ENCODE measurements around the gene SRRM2. TPM values are rescaled to one million over a fixed set of nuclear protein-coding genes. Genes with fewer than 3 reads are reported as not detected.
A peak's percentile ranks its signal among the peaks of the same experiment; 100 is the strongest.

The SRRM2 gene
- total and polyA plus RNA-seq, 9 of the 15 experiments (the other 6 are each of a cell fraction or from before 2014, with no cell fraction given): 26.7 to 563 (median 81.1) TPM

- Histone ChIP-seq H4K20me1 (replicated peaks; ENCODE audit: control insufficient read depth, insufficient read depth, low read length) (no peaks in the 10 kb centered on the region), H3K9me3 (replicated peaks; ENCODE audit: control insufficient read depth, insufficient read depth, low read depth, low read length) (no peaks in the 10 kb centered on the region), H2AFZ (ENCODE audit: low read depth, low read length) (no peak overlapping the region), H3K9ac (ENCODE audit: insufficient read depth in 1 of 2, low read depth in 2 of 2, low read length in 2 of 2) (peak overlapping the region in 1 of 2 experiments; percentile 76; a peak in 1 of 4 replicates), H3K4me1 (replicated peaks in 1 of 2; ENCODE audit: control insufficient read depth in 2 of 2, insufficient read depth in 2 of 2, low read length in 2 of 2) (peaks cover 7 to 48% of the 10 kb centered on the region in 2 experiments; a peak in 4 of 5 replicates), H3K4me2 (ENCODE audit: insufficient read depth, low read length) (no peak overlapping the region), H3K27ac (ENCODE audit: extremely low read depth, low read depth, low read length) (no peak overlapping the region), H3K9me1 (ENCODE audit: control insufficient read depth, insufficient read depth, low read length) (no peaks in the 10 kb centered on the region), H3K79me2 (ENCODE audit: control insufficient read depth, insufficient read depth, low read length) (no peaks in the 10 kb centered on the region), H3K36me3 (ENCODE audit: control insufficient read depth, insufficient read depth, low read length) (no peaks in the 10 kb centered on the region), H3K4me3 (no peak overlapping the region), H3K27me3 (ENCODE audit: control insufficient read depth in 2 of 2, insufficient read depth in 2 of 2, low read length in 2 of 2) (no peaks in the 10 kb centered on the region)
- 65% methylated on average over 11 of the region's 12 CpGs for WGBS (ENCODE audit: insufficient coverage, low coverage, missing lambda C conversion rate)
- FAIRE-seq (no peak), DNase-seq (ENCODE audit: extremely low read depth in 1 of 4, low spot score in 3 of 4) (no peak), ATAC-seq (no peak)
- ChIA-PET CTCF (ENCODE audit: low intra/inter-chr PET ratio) (no interaction called here), POLR2A (interaction anchor here (0.6 to 4.3 kb wide), 3 partner anchors 9 to 83 kb away, joined by 3 to 51 read pairs (median 8); partner anchors contain the start of gene SRRM2)
- no peak for TF ChIP-seq HDAC6 (IDR thresholded peaks at IDR 0.05; ENCODE audit: low read depth, low read length)
- TF ChIP-seq, protein P1, sequence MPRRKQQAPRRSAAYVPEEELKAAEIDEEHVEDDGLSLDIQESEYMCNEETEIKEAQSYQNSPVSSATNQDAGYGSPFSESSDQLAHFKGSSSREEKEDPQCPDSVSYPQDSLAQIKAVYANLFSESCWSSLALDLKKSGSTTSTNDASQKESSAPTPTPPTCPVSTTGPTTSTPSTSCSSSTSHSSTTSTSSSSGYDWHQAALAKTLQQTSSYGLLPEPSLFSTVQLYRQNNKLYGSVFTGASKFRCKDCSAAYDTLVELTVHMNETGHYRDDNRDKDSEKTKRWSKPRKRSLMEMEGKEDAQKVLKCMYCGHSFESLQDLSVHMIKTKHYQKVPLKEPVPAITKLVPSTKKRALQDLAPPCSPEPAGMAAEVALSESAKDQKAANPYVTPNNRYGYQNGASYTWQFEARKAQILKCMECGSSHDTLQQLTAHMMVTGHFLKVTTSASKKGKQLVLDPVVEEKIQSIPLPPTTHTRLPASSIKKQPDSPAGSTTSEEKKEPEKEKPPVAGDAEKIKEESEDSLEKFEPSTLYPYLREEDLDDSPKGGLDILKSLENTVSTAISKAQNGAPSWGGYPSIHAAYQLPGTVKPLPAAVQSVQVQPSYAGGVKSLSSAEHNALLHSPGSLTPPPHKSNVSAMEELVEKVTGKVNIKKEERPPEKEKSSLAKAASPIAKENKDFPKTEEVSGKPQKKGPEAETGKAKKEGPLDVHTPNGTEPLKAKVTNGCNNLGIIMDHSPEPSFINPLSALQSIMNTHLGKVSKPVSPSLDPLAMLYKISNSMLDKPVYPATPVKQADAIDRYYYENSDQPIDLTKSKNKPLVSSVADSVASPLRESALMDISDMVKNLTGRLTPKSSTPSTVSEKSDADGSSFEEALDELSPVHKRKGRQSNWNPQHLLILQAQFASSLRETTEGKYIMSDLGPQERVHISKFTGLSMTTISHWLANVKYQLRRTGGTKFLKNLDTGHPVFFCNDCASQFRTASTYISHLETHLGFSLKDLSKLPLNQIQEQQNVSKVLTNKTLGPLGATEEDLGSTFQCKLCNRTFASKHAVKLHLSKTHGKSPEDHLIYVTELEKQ (CRISPR knock-in tag; IDR thresholded peaks at IDR 0.05): no peak
- no peak for TF ChIP-seq MAX (CRISPR knock-in tag; IDR thresholded peaks at IDR 0.05)
- no peak for TF ChIP-seq FOSL1 (tag; conservative IDR thresholded peaks at IDR 0.05)
- TF ChIP-seq HES1 (IDR thresholded peaks at IDR 0.05; ENCODE audit: low read depth): no peak
- TF ChIP-seq ZNF785 (CRISPR knock-in tag; IDR thresholded peaks at IDR 0.05): no peak
- no peak for TF ChIP-seq MEF2A (IDR thresholded peaks at IDR 0.05; ENCODE audit: control insufficient read depth, low read depth, low read length)
- in situ Hi-C loops (cut with MboI) (no loop called here), intact Hi-C loops (cut with micrococcal nuclease) (no loop called here)
- BruUV-seq (replicated peaks): no TSS peak
These were observed 10.0 kb upstream of the SRRM2 start for GRCh38 chr16:2742323-2743006.
